HG03520 (cell line): ENCODE measurements around the gene PSMB1.

Source experiments
- ATAC-seq: cut with Tn5 transposase; IDR thresholded peaks from one replicate; pipeline ENCODE4 v1.9.1; 2021; ENCODE audit warnings: mild to moderate bottlenecking, moderate library complexity; ENCODE audit not compliant: unreplicated experiment

Gene PSMB1

GRCh38 chr6:170552765-170553533 lies at the start of gene PSMB1:
Gene PSMB1, minus strand, starts transcription at chr6:170553307. Its CDS starts 65 bp downstream, at chr6:170553242.
- peak; percentile 37 for ATAC-seq

GRCh38 chr6:170597278-170597677 lies 44.2 kb upstream of the PSMB1 start:
- no peak for ATAC-seq

GRCh38 chr6:170596426-170596825 lies 43.3 kb upstream of the PSMB1 start:
- no peak for ATAC-seq

GRCh38 chr6:170590725-170591124 lies 37.6 kb upstream of the PSMB1 start:
- ATAC-seq = no peak

- peak; percentile 25 for ATAC-seq
Measured at GRCh38 chr6:170584954-170585498, 31.9 kb upstream of the PSMB1 start.

- ATAC-seq = peak; percentile 95
Measured at GRCh38 chr6:170584181-170584953, 31.3 kb upstream of the PSMB1 start, which contains the start of gene PDCD2. Gene PDCD2, minus strand, starts transcription at chr6:170584637. Its CDS starts 56 bp downstream, at chr6:170584581.

GRCh38 chr6:170583756-170584180 lies 30.7 kb upstream of the PSMB1 start:
- ATAC-seq = no peak

GRCh38 chr6:170578909-170579308 lies 25.8 kb upstream of the PSMB1 start:
- no peak for ATAC-seq

- no peak for ATAC-seq
Measured at GRCh38 chr6:170575250-170575649, 22.1 kb upstream of the PSMB1 start.

- ATAC-seq = no peak
Measured at GRCh38 chr6:170572704-170573466, 19.8 kb upstream of the PSMB1 start.

GRCh38 chr6:170564936-170565530 lies 11.9 kb upstream of the PSMB1 start:
- no peak for ATAC-seq

- ATAC-seq = no peak
Measured at GRCh38 chr6:170561555-170561954, 8.4 kb upstream of the PSMB1 start.

- ATAC-seq = no peak
Measured at GRCh38 chr6:170555305-170555704, 2.2 kb upstream of the PSMB1 start.

GRCh38 chr6:170554796-170555137 lies 1.7 kb upstream of the PSMB1 start:
- no peak for ATAC-seq

GRCh38 chr6:170554013-170554795 lies 1.1 kb upstream of the PSMB1 start, which contains the start of gene TBP:
Gene TBP, plus strand, starts transcription at chr6:170554369. Its CDS starts 2,661 bp downstream, at chr6:170557030.
- ATAC-seq = peak; percentile 97

GRCh38 chr6:170553534-170554012 lies 466 bp upstream of the PSMB1 start:
- ATAC-seq = peak; percentile 37

GRCh38 chr6:170545405-170545804 lies 7.7 kb downstream of the PSMB1 start:
- ATAC-seq = no peak

- no peak for ATAC-seq
Measured at GRCh38 chr6:170542031-170542719, 10.9 kb downstream of the PSMB1 start.

GRCh38 chr6:170537329-170537728 lies 15.8 kb downstream of the PSMB1 start:
- no peak for ATAC-seq
